ENCODE data around the gene UCMA.
"Not testable (repeated sequence)": the region's sequence is repeated elsewhere in the genome, so short reads cannot be mapped to it uniquely, and the experiment has no call there.

Gene UCMA

DNA sequence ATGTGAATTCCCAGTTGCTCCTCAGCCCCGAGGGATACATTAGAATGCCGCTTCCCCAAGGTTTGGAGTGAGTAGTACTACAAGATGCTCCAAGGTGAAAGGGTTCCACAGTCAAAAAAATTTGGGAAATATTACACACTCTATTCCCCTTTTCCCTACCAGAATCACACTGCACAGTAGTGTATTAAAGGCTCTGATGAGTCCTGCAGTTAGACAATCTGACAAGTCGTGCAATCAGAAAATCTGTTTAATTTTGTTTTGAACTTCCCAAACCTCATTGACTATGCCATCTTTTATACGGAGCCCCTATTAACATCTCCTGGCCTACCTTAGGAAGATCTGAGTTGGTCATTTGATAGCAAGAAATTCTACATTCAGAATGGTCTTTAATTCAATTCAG, 13.6 kb upstream of the UCMA start:
- DNase-seq (ENCODE audit: low read depth): no peak
- no peak overlapping the region for H3K4me3 ChIP-seq (ENCODE audit: control insufficient read depth, low read depth, low read length)
- TF ChIP-seq, protein P1, sequence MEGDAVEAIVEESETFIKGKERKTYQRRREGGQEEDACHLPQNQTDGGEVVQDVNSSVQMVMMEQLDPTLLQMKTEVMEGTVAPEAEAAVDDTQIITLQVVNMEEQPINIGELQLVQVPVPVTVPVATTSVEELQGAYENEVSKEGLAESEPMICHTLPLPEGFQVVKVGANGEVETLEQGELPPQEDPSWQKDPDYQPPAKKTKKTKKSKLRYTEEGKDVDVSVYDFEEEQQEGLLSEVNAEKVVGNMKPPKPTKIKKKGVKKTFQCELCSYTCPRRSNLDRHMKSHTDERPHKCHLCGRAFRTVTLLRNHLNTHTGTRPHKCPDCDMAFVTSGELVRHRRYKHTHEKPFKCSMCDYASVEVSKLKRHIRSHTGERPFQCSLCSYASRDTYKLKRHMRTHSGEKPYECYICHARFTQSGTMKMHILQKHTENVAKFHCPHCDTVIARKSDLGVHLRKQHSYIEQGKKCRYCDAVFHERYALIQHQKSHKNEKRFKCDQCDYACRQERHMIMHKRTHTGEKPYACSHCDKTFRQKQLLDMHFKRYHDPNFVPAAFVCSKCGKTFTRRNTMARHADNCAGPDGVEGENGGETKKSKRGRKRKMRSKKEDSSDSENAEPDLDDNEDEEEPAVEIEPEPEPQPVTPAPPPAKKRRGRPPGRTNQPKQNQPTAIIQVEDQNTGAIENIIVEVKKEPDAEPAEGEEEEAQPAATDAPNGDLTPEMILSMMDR (conservative IDR thresholded peaks at IDR 0.05; ENCODE audit: control insufficient read depth, insufficient read depth, low read depth, low read length): no peak

DNA sequence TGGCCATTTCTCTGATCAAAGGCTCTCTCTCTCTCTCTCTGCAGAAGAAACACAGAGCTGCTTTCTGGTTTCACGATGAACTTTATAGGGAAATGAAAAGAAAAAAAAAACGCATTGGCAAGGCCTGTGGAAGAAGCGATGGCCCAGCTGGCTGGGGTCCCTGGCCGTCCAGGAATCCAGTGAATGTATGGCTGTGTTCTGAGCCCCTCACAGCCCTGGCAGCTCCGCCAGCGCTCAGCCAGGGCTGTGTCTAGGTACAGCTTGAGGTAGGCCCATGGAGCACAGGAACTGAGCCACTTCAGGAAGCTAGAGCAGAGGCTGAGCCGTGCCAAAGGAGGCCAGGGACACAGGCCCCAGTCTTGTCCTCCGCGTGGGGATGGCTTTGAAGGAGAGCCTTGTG, 13.1 kb upstream of the UCMA start:
- TF ChIP-seq, protein P1 (conservative IDR thresholded peaks at IDR 0.05; ENCODE audit: control insufficient read depth, insufficient read depth, low read depth, low read length): no peak
- H3K4me3 ChIP-seq (ENCODE audit: control insufficient read depth, low read depth, low read length): no peak overlapping the region
- no peak for DNase-seq (ENCODE audit: low read depth)

DNA sequence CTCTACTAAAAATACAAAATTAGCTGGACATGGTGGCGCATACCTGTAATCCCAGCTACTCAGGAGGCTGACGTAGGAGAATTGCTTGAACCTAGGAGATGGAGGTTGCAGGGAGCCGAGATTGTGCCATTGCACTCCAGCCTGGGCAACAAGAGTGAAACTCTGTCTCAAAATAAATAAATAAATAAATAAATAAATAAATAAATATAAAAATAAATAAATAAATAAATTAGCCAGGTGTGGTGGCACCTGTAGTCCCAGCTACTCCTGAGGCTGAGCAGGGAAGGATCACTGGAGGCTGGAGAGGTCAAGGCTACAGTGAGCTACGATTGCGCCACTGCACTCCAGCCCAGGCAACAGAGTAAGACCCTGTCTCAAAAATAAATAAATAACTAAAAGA, 8.1 kb upstream of the UCMA start:
- not testable (repeated sequence) for DNase-seq (ENCODE audit: low read depth); H3K4me3 ChIP-seq (ENCODE audit: control insufficient read depth, low read depth, low read length)

DNA sequence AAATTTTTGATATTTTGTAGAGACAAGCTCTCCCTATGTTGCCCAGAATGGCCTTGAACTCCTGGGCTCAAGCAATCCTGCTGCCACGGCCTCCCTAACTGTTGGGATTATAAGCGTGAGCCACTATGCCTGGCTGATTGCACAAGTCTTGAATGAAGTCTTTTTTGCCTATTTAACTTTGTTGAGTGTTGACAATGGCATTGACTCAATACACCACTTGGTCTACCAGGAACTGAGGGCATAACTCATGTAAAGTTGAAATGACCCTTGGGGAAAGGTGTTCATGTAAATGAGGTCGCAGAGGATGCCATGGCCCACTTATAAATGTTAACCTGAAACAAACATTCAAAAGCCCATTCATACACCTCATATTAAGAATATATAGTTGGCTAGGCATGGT, 7.4 kb upstream of the UCMA start:
- DNase-seq (ENCODE audit: low read depth): no peak
- TF ChIP-seq, protein P1 (conservative IDR thresholded peaks at IDR 0.05; ENCODE audit: control insufficient read depth, insufficient read depth, low read depth, low read length): no peak
- H3K4me3 ChIP-seq (ENCODE audit: control insufficient read depth, low read depth, low read length): no peak overlapping the region

DNA sequence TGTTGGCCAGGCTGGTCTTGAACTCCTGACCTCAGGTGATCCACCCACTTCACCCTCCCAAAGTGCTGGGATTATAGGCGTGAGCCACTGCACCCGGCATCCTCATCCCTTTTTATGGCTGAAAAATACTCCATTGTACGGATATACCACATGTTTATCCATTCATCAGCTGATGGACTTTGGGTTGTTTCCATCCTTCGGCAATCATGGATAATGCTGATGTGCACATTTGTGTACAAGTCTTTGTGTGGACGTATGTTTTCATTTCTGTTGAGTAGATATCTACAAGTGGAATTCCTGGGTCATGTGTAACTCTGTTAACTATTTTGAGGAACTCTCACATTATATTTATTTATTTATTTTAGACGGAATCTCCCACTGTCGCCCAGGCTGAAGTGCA, 5.7 kb upstream of the UCMA start:
- TF ChIP-seq, protein P1 (conservative IDR thresholded peaks at IDR 0.05; ENCODE audit: control insufficient read depth, insufficient read depth, low read depth, low read length): no peak
- no peak for DNase-seq (ENCODE audit: low read depth)
- no peak overlapping the region for H3K4me3 ChIP-seq (ENCODE audit: control insufficient read depth, low read depth, low read length)

DNA sequence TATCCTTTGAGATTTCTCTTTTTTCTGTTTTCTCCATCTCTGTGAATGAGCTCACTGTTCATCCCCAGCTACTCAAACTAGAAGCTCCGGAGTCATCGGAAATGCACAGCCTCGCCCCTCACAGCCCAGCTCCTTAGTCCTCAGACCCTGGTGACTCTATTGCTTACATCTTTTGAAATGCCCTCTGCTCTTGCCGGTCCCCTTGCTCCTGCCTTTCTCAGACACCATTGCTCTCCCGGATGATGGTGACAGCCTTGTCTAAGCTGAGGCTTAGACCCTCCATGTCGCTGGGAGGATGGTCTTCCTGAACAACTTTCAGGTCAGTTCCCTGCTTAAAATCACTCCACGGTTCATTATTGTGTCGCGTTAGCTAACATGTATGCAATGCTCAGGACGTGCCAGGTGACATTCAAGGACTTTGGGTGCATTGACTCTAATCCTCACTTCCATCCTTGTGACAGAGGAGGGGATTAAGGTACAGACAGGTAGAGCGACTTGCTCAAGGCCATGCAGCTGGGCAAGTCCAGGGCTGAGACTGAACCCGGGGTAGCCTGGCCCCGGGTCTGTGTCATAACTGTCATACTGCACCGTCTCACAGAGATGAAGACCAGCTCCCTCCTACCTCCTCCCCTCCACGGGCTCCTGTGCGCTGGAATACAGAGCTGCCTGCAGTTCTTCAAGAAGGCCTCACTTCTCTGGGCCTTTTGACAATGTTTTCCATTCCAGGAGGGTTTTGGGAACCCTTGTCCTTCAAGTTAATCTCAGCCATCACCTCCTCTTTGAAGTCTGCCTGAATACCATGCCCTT, 4.3 kb upstream of the UCMA start:
- H3K4me3 ChIP-seq (ENCODE audit: control insufficient read depth, low read depth, low read length): no peak overlapping the region
- DNase-seq (ENCODE audit: low read depth): no peak
- TF ChIP-seq, protein P1 (conservative IDR thresholded peaks at IDR 0.05; ENCODE audit: control insufficient read depth, insufficient read depth, low read depth, low read length): no peak

DNA sequence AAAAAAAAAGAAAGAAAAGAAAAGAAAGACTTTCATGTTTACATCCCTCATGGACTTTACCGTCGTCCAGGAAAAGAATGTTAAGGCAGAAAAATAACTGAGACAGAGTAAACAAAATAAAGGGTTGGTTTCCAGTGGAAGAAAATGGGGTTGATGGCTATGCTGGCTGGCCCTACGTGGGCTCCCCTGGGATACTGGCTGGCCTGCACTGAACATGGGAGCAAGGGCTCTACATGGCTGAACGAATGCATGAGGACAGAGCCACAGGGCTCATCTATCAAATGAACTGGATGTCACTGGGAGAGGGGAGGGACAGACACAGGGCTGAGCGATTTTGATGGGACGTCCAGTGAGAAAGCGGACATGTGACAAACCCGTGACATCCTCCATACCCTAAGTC, 2.5 kb upstream of the UCMA start:
- no peak overlapping the region for H3K4me3 ChIP-seq (ENCODE audit: control insufficient read depth, low read depth, low read length)
- TF ChIP-seq, protein P1 (conservative IDR thresholded peaks at IDR 0.05; ENCODE audit: control insufficient read depth, insufficient read depth, low read depth, low read length): no peak
- no peak for DNase-seq (ENCODE audit: low read depth)

DNA sequence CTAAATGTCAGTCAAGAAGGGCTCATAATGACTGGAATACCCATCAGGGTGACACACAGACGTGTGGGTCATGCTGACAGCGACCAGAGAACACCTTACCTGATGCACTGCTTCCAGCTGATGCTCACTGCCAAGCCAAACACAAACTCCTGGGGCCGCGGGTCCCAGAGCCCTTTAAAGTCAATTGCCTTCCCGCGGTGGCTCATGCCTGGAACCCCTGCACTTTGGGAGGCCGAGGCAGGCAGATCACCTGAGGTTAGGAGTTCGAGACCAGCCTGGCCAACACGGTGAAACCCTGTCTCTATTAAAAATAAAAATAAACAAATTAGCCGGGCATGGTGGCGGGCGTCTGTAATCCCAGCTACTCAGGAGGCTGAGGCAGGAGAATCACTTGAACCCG, 562 bp upstream of the UCMA start:
- H3K4me3 ChIP-seq (ENCODE audit: control insufficient read depth, low read depth, low read length); DNase-seq (ENCODE audit: low read depth): not testable (repeated sequence)

Measured in fibroblast of mammary gland (primary cell).